Measurements from ENCODE around the gene LRIT3.

LRIT3 gene

GRCh38 chr4:109847896-109848442 is at the start of gene LRIT3:
TSS of gene LRIT3 (plus strand) at chr4:109848107. CDS start at chr4:109848202, 95 bp downstream.
- DNase-seq (ENCODE audit: low read depth): no peak

- DNase-seq (ENCODE audit: low read depth): no peak
Measured at GRCh38 chr4:109798866-109799265, 49.0 kb upstream of the LRIT3 start.

GRCh38 chr4:109801099-109801789 is 46.7 kb upstream of the LRIT3 start:
- no peak for DNase-seq (ENCODE audit: low read depth)

- DNase-seq (ENCODE audit: low read depth): no peak
Measured at GRCh38 chr4:109801895-109802319, 46.0 kb upstream of the LRIT3 start, which contains the start of gene CFI. TSS of gene CFI (minus strand) at chr4:109801999. CDS start at chr4:109801971, 28 bp downstream.

- no peak for DNase-seq (ENCODE audit: low read depth)
Measured at GRCh38 chr4:109803924-109804571, 43.9 kb upstream of the LRIT3 start.

- DNase-seq (ENCODE audit: low read depth): no peak
Measured at GRCh38 chr4:109809655-109810054, 38.3 kb upstream of the LRIT3 start.

GRCh38 chr4:109810552-109811387 is 37.1 kb upstream of the LRIT3 start:
- no peak for DNase-seq (ENCODE audit: low read depth)

GRCh38 chr4:109811707-109812106 is 36.2 kb upstream of the LRIT3 start:
- DNase-seq (ENCODE audit: low read depth): no peak

- DNase-seq (ENCODE audit: low read depth): peak; percentile 61
Measured at GRCh38 chr4:109815151-109816081, 32.5 kb upstream of the LRIT3 start, which contains the start of gene GAR1. TSS of gene GAR1 (plus strand) at chr4:109815762. CDS start at chr4:109816165, 403 bp downstream.

GRCh38 chr4:109816082-109816442 is 31.8 kb upstream of the LRIT3 start:
- peak; percentile 27 for DNase-seq (ENCODE audit: low read depth)

- DNase-seq (ENCODE audit: low read depth): no peak
Measured at GRCh38 chr4:109816894-109817293, 31.0 kb upstream of the LRIT3 start.

GRCh38 chr4:109818268-109818667 is 29.6 kb upstream of the LRIT3 start:
- DNase-seq (ENCODE audit: low read depth): no peak

GRCh38 chr4:109820563-109820962 is 27.3 kb upstream of the LRIT3 start:
- DNase-seq (ENCODE audit: low read depth): no peak

- DNase-seq (ENCODE audit: low read depth): no peak
Measured at GRCh38 chr4:109821185-109821584, 26.7 kb upstream of the LRIT3 start.

GRCh38 chr4:109826719-109827118 is 21.2 kb upstream of the LRIT3 start:
- DNase-seq (ENCODE audit: low read depth): no peak

GRCh38 chr4:109827672-109828071 is 20.2 kb upstream of the LRIT3 start, which contains the start of gene RRH:
TSS of gene RRH (plus strand) at chr4:109827972. CDS start at chr4:109828028, 56 bp downstream.
- DNase-seq (ENCODE audit: low read depth): no peak

- DNase-seq (ENCODE audit: low read depth): no peak
Measured at GRCh38 chr4:109833756-109834155, 14.2 kb upstream of the LRIT3 start.

GRCh38 chr4:109836985-109837384 is 10.9 kb upstream of the LRIT3 start:
- DNase-seq (ENCODE audit: low read depth): no peak

GRCh38 chr4:109846395-109847098 is 1.4 kb upstream of the LRIT3 start:
- no peak for DNase-seq (ENCODE audit: low read depth)

- DNase-seq (ENCODE audit: low read depth): no peak
Measured at GRCh38 chr4:109848501-109848900, 594 bp downstream of the LRIT3 start.

Measured in stimulated activated CD8-positive, alpha-beta memory T cell treated with anti-CD3 and anti-CD28 coated beads, Interleukin-15, amount 100 ng/mL, for 24 hours (primary cell).